Tibial nerve (tissue), 4 donors: Measurements from ENCODE around the gene CYTH3. TPM values are rescaled to one million over a fixed set of nuclear protein-coding genes. Genes with fewer than 3 reads are reported as not detected.
"Not testable (repeated sequence)": the region's sequence is repeated elsewhere in the genome, so short reads cannot be mapped to it uniquely, and the experiment has no call there.

Experiments used
- DNase-seq, 2 donors: peaks; one replicate each; pipeline ENCODE4 v3.0.0-alpha.2; 2019; ENCODE audit warnings: low spot score in 2 of 2
- H3K27ac ChIP-seq, 4 donors: fragments of 200-600 bp; sonication (generic) in 3 of 4; one replicate each; pipeline ENCODE4 v1.5.1; 2017 to 2019; ENCODE audit warnings: mild to moderate bottlenecking in 1 of 4
- H3K27me3 ChIP-seq, 2 donors: fragments of 200-600 bp; sonication (generic) in 1 of 2; one replicate each; pipeline versions ENCODE4 v1.5.1 to v1.6.0; 2017 to 2019
- H3K36me3 ChIP-seq, 3 donors: fragments of 200-600 bp; sonication (generic); one replicate each; pipeline ENCODE4 v1.5.1; 2018 to 2019
- H3K4me1 ChIP-seq, 4 donors: fragments of 200-600 bp; sonication (generic) in 3 of 4; one replicate each; pipeline ENCODE4 v1.5.1; 2017 to 2019
- H3K4me3 ChIP-seq, 4 donors: fragments of 200-600 bp; sonication (generic) in 3 of 4; one replicate each; pipeline ENCODE4 v1.5.1; 2017 to 2019; ENCODE audit warnings: mild to moderate bottlenecking in 1 of 4, moderate library complexity in 1 of 4
- H3K9me3 ChIP-seq, 4 donors: fragments of 200-600 bp; sonication (generic) in 3 of 4; one replicate each; pipeline ENCODE4 v1.5.1; 2017 to 2019
- CTCF ChIP-seq, 5 experiments: fragments of 200-600 bp in 3 of 5; fragments of 450-650 bp in 2 of 5; sonication (generic) in 3 of 5; IDR thresholded peaks; one replicate each; pipeline ENCODE4 v1.5.1; 2016 to 2019; ENCODE audit warnings: antibody characterized with exemption in 5 of 5, mild to moderate bottlenecking in 3 of 5, moderate library complexity in 2 of 5
- EP300 ChIP-seq, 2 donors: sonication (generic); formaldehyde crosslinking; IDR thresholded peaks; one replicate each; pipeline ENCODE4 v1.6.1; 2017; ENCODE audit warnings: antibody characterized with exemption in 2 of 2, mild to moderate bottlenecking in 1 of 2
- POLR2A ChIP-seq, 2 donors: fragments of 450-650 bp; IDR thresholded peaks; one replicate each; pipeline ENCODE4 v1.6.1; 2017; ENCODE audit warnings: antibody characterized with exemption in 2 of 2, mild to moderate bottlenecking in 2 of 2, moderate library complexity in 2 of 2
- WGBS, 2 donors: methylation state at CpG; one replicate each; pipeline ENCODE4 v1.1.5; 2018; 5-methylcytosine and 5-hydroxymethylcytosine counted together
- total RNA-seq, 4 donors: library from RNA; depleted of rRNA; stranded (reverse); fragments of >200 nt; gene quantifications; one replicate each; pipeline ENCODE4 v1.1.0, GENCODE V29; 2016

Gene CYTH3
- total RNA-seq, 4 donors from 2014 or later, result 49.2 to 61.2 (median 53.2) TPM

GRCh38 chr7:6294839-6295238 is 22.4 kb upstream of the CYTH3 start:
- Histone ChIP-seq H3K36me3 (no peaks in the 10 kb centered on the region), H3K9me3 (no peaks in the 10 kb centered on the region), H3K4me1 (no peaks in the 10 kb centered on the region), H3K4me3 (no peak overlapping the region), H3K27ac (no peak overlapping the region), H3K27me3 (no peaks in the 10 kb centered on the region)
- no peak for TF ChIP-seq EP300 (IDR thresholded peaks at IDR 0.05)
- TF ChIP-seq CTCF (IDR thresholded peaks at IDR 0.05), result no peak
- TF ChIP-seq POLR2A (IDR thresholded peaks at IDR 0.05), result no peak
- no peak for DNase-seq
- WGBS, 2 donors, result 72 to 80% methylated on average over 6 of the region's 6 CpGs

GRCh38 chr7:6293202-6293601 is 20.8 kb upstream of the CYTH3 start:
- Histone ChIP-seq H3K27me3 (no peaks in the 10 kb centered on the region), H3K27ac (no peak overlapping the region), H3K4me3 (no peak overlapping the region), H3K36me3 (no peaks in the 10 kb centered on the region), H3K4me1 (no peaks in the 10 kb centered on the region), H3K9me3 (no peaks in the 10 kb centered on the region)
- WGBS, 2 donors, result 75% methylated on average over 3 of the region's 3 CpGs
- TF ChIP-seq POLR2A (IDR thresholded peaks at IDR 0.05) (no peak), EP300 (IDR thresholded peaks at IDR 0.05) (no peak), CTCF (IDR thresholded peaks at IDR 0.05) (no peak)
- DNase-seq, result no peak

- H3K27me3 ChIP-seq, DNase-seq, H3K36me3 ChIP-seq, H3K27ac ChIP-seq, H3K9me3 ChIP-seq, H3K4me3 ChIP-seq, H3K4me1 ChIP-seq: not testable (repeated sequence)
- WGBS, 2 donors, result 94 to 95% methylated on average over 12 of the region's 12 CpGs
Observed at GRCh38 chr7:6291941-6292340, 19.5 kb upstream of the CYTH3 start.

- H3K9me3 ChIP-seq, result no peaks in the 10 kb centered on the region
- no peaks in the 10 kb centered on the region for H3K27me3 ChIP-seq
- H3K36me3 ChIP-seq, result no peaks in the 10 kb centered on the region
- WGBS, 2 donors, result 94 to 97% methylated on average over 5 of the region's 5 CpGs
- no peak for TF ChIP-seq CTCF (IDR thresholded peaks at IDR 0.05)
- no peak for TF ChIP-seq EP300 (IDR thresholded peaks at IDR 0.05)
- TF ChIP-seq POLR2A (IDR thresholded peaks at IDR 0.05), result no peak
- H3K27ac ChIP-seq, result no peak overlapping the region
- H3K4me1 ChIP-seq, result no peaks in the 10 kb centered on the region
- no peak for DNase-seq
- no peak overlapping the region for H3K4me3 ChIP-seq
Observed at GRCh38 chr7:6291531-6291930, 19.1 kb upstream of the CYTH3 start.

GRCh38 chr7:6290319-6290741 is 17.9 kb upstream of the CYTH3 start:
- WGBS, 2 donors, result 69 to 76% methylated on average over 8 to 9 of the region's 9 CpGs
- no peak overlapping the region for H3K27ac ChIP-seq
- no peak for DNase-seq

More at GRCh38 chr7:6290319-6290741, 17.9 kb upstream of the CYTH3 start:
- TF ChIP-seq POLR2A (IDR thresholded peaks at IDR 0.05) (no peak), EP300 (IDR thresholded peaks at IDR 0.05) (no peak), CTCF (IDR thresholded peaks at IDR 0.05) (no peak)
- Histone ChIP-seq H3K9me3 (no peaks in the 10 kb centered on the region), H3K4me3 (no peak overlapping the region), H3K4me1 (no peaks in the 10 kb centered on the region), H3K27me3 (no peaks in the 10 kb centered on the region), H3K36me3 (no peaks in the 10 kb centered on the region)
